Upper lobe of right lung (tissue), 1 donor: Measurements from ENCODE around the gene VSIG1. TPM values are rescaled to one million over a fixed set of nuclear protein-coding genes. Genes with fewer than 3 reads are reported as not detected.

Experiments used
- ATAC-seq: fragments of 200-7000 bp; cut with Tn5 transposase; one replicate; pipeline ENCODE4 v1.9.1; 2020; ENCODE audit warnings: mild to moderate bottlenecking, moderate library complexity
- DNase-seq: peaks from one replicate; pipeline ENCODE4 v3.0.0-alpha.2; 2020
- H3K27ac ChIP-seq: fragments of 200-600 bp; one replicate; pipeline ENCODE4 v1.8.0; 2022
- H3K27me3 ChIP-seq: fragments of 200-600 bp; one replicate; pipeline ENCODE4 v1.8.0; 2022; ENCODE audit warnings: mild to moderate bottlenecking
- H3K36me3 ChIP-seq: fragments of 200-600 bp; one replicate; pipeline ENCODE4 v1.8.0; 2022
- H3K4me1 ChIP-seq: fragments of 200-600 bp; one replicate; pipeline ENCODE4 v1.8.0; 2022
- H3K4me3 ChIP-seq: fragments of 200-600 bp; one replicate; pipeline ENCODE4 v1.8.0; 2022; ENCODE audit warnings: mild to moderate bottlenecking
- H3K9me3 ChIP-seq: fragments of 200-600 bp; one replicate; pipeline ENCODE4 v1.8.0; 2022
- CTCF ChIP-seq: fragments of 200-600 bp; IDR thresholded peaks from one replicate; pipeline ENCODE4 v1.8.0; 2022; ENCODE audit warnings: antibody characterized with exemption
- intact Hi-C: fragments of 100-400 bp; cut with DNase I; formaldehyde crosslinking; loops from one replicate; pipeline ENCODE4 v1.11.0; 2022
- total RNA-seq: library from RNA; stranded (reverse); fragmentation: NEBNext Ultra II Directional; extraction: Animal tissue kit (Norgen Biotek cat#: 25700); gene quantifications from one replicate; pipeline ENCODE4 v1.2.1, GENCODE V29; 2021
- donor health status: DM: no; HTN: yes; CAD: no; lungs with severe emphysema.

VSIG1 gene
- total RNA-seq, 1 donor from 2014 or later: 1.1 TPM

DNA sequence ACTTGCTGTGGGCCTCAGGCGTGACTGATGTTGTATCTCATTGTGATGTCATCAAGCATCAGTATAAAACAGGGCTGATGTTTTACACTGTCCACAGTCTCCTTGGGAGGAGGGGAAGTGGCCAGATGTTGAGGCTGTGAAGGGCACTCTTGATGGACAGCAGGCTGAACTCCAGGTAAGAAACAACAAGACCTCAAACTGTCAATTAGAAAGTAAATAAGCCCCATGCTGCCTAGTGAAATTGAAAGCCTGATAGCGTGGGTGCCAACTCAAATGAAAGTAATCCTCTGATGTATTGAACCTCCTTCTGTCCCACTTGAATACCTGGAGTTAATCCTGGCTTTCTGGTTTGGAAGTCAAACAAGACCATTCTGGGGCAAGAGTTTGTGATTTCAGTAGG lies 19.7 kb downstream of the VSIG1 start:
- no peak for DNase-seq
- no peaks in the 10 kb centered on the region for H3K36me3 ChIP-seq

GRCh38 chrX:108068121-108068520 lies 23.3 kb downstream of the VSIG1 start:
- Histone ChIP-seq H3K4me1 (no peaks in the 10 kb centered on the region), H3K27me3 (no peaks in the 10 kb centered on the region), H3K9me3 (no peaks in the 10 kb centered on the region), H3K27ac (no peak overlapping the region), H3K4me3 (no peak overlapping the region), H3K36me3 (no peaks in the 10 kb centered on the region)
- ATAC-seq (no peak), DNase-seq (no peak)
- TF ChIP-seq CTCF: no peak
- intact Hi-C loops: no loop called here

More for the DNA sequence above, 19.7 kb downstream of the VSIG1 start:
- Histone ChIP-seq H3K27ac (no peak overlapping the region), H3K4me3 (no peak overlapping the region), H3K4me1 (no peaks in the 10 kb centered on the region), H3K9me3 (no peaks in the 10 kb centered on the region), H3K27me3 (no peaks in the 10 kb centered on the region)
- TF ChIP-seq CTCF: no peak
- intact Hi-C loops: no loop called here
- no peak for ATAC-seq

DNA sequence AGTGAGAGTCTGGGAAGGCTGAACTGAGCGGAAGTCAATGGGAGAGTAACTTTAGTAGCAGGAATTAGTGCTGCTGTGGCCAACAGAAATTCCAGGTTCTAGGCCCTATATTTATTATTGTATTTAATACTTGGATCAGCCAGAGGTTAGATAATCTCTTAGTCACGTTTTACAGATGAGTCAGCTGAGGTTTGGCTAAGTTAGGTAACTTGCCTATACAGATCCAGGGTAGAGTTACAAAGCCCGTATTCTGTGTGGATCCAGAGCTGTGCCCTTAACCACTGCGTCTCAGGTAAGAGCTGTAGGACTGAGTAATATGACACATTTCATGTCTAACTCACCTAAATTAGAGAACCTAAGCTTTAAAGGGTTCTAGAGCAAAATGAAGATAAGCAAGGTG lies 26.0 kb downstream of the VSIG1 start:
- intact Hi-C loops: no loop called here
- H3K9me3 ChIP-seq: no peaks in the 10 kb centered on the region
- H3K4me3 ChIP-seq: no peak overlapping the region
- TF ChIP-seq CTCF: no peak
- no peaks in the 10 kb centered on the region for H3K4me1 ChIP-seq
- no peak overlapping the region for H3K27ac ChIP-seq
- no peaks in the 10 kb centered on the region for H3K36me3 ChIP-seq
- H3K27me3 ChIP-seq: no peaks in the 10 kb centered on the region
- DNase-seq (no peak), ATAC-seq (no peak)

- no peak for DNase-seq
- no peak overlapping the region for H3K4me3 ChIP-seq
- H3K27ac ChIP-seq: no peak overlapping the region
- H3K36me3 ChIP-seq: no peaks in the 10 kb centered on the region
- H3K27me3 ChIP-seq: no peaks in the 10 kb centered on the region
- TF ChIP-seq CTCF: no peak
- no peaks in the 10 kb centered on the region for H3K9me3 ChIP-seq
- no peaks in the 10 kb centered on the region for H3K4me1 ChIP-seq
- intact Hi-C loops: no loop called here
- ATAC-seq: no peak
Observed at GRCh38 chrX:108071578-108071977, 26.7 kb downstream of the VSIG1 start.

DNA sequence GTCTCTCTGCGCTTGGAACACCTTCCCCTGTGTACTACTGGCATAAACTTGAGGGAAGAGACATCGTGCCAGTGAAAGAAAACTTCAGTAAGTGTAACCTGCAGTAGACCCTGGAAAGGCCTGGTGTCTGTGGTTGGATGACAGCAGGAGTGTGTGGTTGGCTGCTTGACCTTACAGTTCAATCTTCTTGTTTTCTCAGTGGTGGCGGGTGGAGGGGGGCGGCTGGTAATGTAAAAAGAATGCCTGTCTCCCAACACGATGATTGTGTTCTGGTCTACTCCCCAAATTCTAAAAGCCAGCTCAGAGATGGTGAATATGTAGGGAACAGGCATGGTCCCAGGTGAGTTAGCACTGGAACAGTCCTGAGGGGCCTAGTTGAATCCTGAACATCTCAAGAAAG lies 27.9 kb downstream of the VSIG1 start:
- Histone ChIP-seq H3K27me3 (no peaks in the 10 kb centered on the region), H3K4me3 (no peak overlapping the region), H3K27ac (no peak overlapping the region), H3K9me3 (no peaks in the 10 kb centered on the region), H3K36me3 (no peaks in the 10 kb centered on the region), H3K4me1 (no peaks in the 10 kb centered on the region)
- ATAC-seq (no peak), DNase-seq (no peak)
- no peak for TF ChIP-seq CTCF
- intact Hi-C loops: no loop called here

- no peaks in the 10 kb centered on the region for H3K9me3 ChIP-seq
- no peak for DNase-seq
- no peak for TF ChIP-seq CTCF
- intact Hi-C loops: no loop called here
- H3K36me3 ChIP-seq: peaks cover 22% of the 10 kb centered on the region
- H3K4me3 ChIP-seq: no peak overlapping the region
- H3K27ac ChIP-seq: no peak overlapping the region
- H3K27me3 ChIP-seq: no peaks in the 10 kb centered on the region
- ATAC-seq: no peak
- H3K4me1 ChIP-seq: no peaks in the 10 kb centered on the region
Observed at GRCh38 chrX:108081110-108081509, 36.2 kb downstream of the VSIG1 start.
